HG03558 (cell line): ENCODE measurements around the gene APBA1.

Experiments used
- ATAC-seq: cut with Tn5 transposase; IDR thresholded peaks from one replicate; pipeline ENCODE4 v1.9.1; 2021; ENCODE audit warnings: moderate number of reproducible peaks; ENCODE audit not compliant: unreplicated experiment; ENCODE audit errors: extremely low read depth

Gene APBA1

DNA sequence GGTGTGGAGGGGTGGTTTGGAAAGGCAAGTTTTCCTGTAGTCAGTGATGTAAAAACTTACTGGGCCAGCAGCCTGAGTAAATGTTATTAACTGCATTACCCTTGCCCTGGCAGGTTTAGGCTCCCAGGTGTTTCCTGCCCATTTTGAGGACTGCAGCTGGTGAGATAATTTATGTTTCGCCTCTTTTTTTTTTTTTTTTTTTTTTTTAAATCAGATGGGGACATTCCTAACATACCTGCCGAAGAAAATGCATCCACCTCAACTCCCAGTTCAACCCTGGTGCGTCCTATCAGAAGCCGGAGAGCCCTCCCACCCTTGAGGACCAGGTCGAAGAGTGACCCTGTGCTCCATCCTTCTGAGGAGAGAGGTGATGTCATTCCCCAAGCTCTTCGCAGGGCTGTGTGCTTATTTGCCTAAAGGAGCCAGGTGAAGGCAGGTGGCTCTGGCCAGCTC, 286.6 kb downstream of the APBA1 start:
- ATAC-seq = no peak

DNA sequence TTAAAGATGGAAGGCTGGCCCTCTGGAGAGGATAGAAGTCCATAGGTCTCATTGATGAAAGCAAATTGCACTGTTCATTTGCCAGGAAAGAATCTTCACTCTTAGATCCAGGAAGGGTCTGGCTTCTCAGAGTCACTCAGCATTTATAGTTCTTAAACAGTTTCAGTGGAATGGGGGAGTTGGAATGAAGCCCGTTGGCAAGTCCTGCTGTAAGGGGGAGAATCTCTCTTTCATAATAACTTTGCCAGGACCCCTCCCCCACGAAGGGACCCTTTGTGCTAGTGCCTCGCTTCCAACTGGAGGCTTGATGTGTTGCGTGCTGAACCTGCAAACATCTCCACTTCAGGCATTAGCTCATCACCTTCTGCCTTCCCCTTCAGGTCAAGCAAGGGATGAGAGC, 290.0 kb downstream of the APBA1 start:
- ATAC-seq = no peak

DNA sequence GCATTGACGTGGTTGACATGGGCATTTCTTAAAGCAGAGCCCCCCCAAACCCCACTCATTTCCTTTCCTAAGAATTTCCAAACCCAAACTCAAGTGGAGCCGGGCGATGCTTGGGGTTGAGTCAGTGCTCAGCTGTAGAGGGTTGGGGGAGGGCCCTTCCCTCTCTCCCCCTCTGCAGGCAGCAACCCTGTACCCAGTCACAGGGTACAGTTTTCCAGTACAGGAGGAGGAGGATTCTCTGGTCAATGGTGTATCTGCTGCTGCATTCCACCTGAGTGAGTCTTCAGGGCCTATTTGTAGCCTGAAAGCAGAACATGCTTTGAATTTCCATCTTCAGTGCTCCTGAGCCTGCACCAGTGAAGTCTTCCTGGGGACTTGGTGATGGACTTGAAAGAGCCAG, 291.4 kb downstream of the APBA1 start:
- no peak for ATAC-seq

- ATAC-seq = no peak
Measured at GRCh38 chr9:69380301-69380700, 291.9 kb downstream of the APBA1 start.

GRCh38 chr9:69379270-69379982, 292.7 kb downstream of the APBA1 start:
- ATAC-seq = no peak

- ATAC-seq = no peak
Measured at GRCh38 chr9:69377981-69378380, 294.2 kb downstream of the APBA1 start.
